ENCODE data around the gene SEMA4B. TPM values are rescaled to one million over a fixed set of nuclear protein-coding genes. Genes with fewer than 3 reads are reported as not detected.

SEMA4B gene
- total and polyA plus RNA-seq, 2 of the 8 experiments (the other 6 are each of a cell fraction or from before 2014, with no cell fraction given) = 42.7 to 43.0 TPM

DNA sequence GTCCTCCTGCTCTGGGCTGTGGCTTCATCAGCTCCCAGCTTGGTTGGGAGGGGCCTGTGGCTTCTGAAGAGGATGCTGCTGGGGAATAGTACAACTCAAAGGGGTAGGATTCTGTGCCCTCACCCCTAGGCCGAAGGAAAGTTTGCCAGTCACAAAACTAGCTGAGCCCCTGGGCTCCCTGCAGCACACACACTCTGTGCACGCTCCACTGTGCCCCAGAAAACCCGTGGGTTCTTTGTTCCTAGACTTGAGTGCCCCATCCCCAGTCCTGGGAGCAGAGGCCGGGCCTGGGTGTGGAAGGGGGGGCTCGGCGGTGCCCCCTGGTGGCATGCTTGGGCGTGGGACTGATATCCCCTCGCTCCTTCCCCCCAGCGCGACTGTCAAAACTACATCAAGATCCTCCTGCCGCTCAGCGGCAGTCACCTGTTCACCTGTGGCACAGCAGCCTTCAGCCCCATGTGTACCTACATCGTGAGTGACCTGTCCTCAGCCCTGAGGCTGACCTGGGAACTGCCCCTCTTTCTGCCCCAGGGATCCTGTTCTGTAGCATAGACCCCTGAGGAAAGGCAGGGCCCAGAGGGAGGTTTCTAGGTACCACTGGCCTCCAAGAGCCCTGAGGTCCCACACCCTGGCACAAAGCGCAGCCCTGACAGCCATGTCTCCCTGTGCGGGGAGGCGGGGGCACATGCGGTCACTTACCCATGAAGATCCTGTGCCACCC lies 18.5 kb downstream of the SEMA4B start (continued):
- TF ChIP-seq BCL11A (IDR thresholded peaks at IDR 0.05; ENCODE audit: low read depth in 2 of 2, low read length in 2 of 2) = no peak
- TF ChIP-seq CBX5 (IDR thresholded peaks at IDR 0.05; ENCODE audit: low read depth, low read length) = no peak
- TF ChIP-seq SP1 (IDR thresholded peaks at IDR 0.05; ENCODE audit: low read depth, low read length) = no peak
- TF ChIP-seq TEAD4 (IDR thresholded peaks at IDR 0.05; ENCODE audit: low read depth, low read length) = no peak
- no peak for TF ChIP-seq SUZ12 (IDR thresholded peaks at IDR 0.05; ENCODE audit: low read length)
- TF ChIP-seq EP300 (IDR thresholded peaks at IDR 0.05; ENCODE audit: borderline replicate concordance in 1 of 2, low read depth in 2 of 2, low read length in 2 of 2) = no peak
- peak; percentile 59 to 69 for TF ChIP-seq RAD21 (IDR thresholded peaks at IDR 0.05 in 1 of 2, conservative IDR thresholded peaks at IDR 0.05 in 1 of 2; ENCODE audit: low read depth in 2 of 2, low read length in 2 of 2)
- TF ChIP-seq CTBP2 (IDR thresholded peaks at IDR 0.05; ENCODE audit: borderline replicate concordance, insufficient read depth, insufficient read length, low read length) = no peak
- no peak for TF ChIP-seq EZH2 (IDR thresholded peaks at IDR 0.05; ENCODE audit: low read depth, low read length, severe bottlenecking)
